Lower leg skin (tissue), 4 donors: ENCODE data around the gene ADNP. TPM values are rescaled to one million over a fixed set of nuclear protein-coding genes. Genes with fewer than 3 reads are reported as not detected.

Experiments used
- DNase-seq, 2 donors: peaks; one replicate each; pipeline ENCODE4 v3.0.0-alpha.2; 2019; ENCODE audit warnings: low spot score in 2 of 2
- H3K4me3 ChIP-seq: fragments of 200-600 bp; sonication (generic); 2 replicates; pipeline ENCODE4 v1.5.1; 2017; ENCODE audit warnings: mild to moderate bottlenecking, low read depth; ENCODE audit not compliant: poor library complexity, severe bottlenecking
- POLR2A ChIP-seq, 2 donors: fragments of 450-650 bp; IDR thresholded peaks; one replicate each; pipeline ENCODE4 v1.6.1; 2016 to 2017; ENCODE audit warnings: antibody characterized with exemption in 2 of 2, mild to moderate bottlenecking in 1 of 2, moderate library complexity in 1 of 2
- WGBS, 2 donors: methylation state at CpG; one replicate each; pipeline ENCODE4 v1.1.5; 2018; 5-methylcytosine and 5-hydroxymethylcytosine counted together
- intact Hi-C: fragments of 100-400 bp; cut with DNase I; formaldehyde crosslinking; loops from one replicate; pipeline ENCODE4 v1.15.0; 2023; ENCODE audit warnings: low total_unique reads
- total RNA-seq, 4 donors: library from RNA; depleted of rRNA; stranded (reverse); fragments of >200 nt; gene quantifications; one replicate each; pipeline ENCODE4 v1.1.0, GENCODE V29; 2016
- TF ChIP-seq, protein P1 (sequence below), 3 donors: fragments of 450-650 bp; IDR thresholded peaks; one replicate each; pipeline ENCODE4 v1.5.1; 2016; ENCODE audit warnings: antibody characterized with exemption in 3 of 3, mild to moderate bottlenecking in 3 of 3, moderate library complexity in 2 of 3

ADNP gene
- total RNA-seq, 4 donors from 2014 or later, result 46.9 to 64.0 (median 53.3) TPM

DNA sequence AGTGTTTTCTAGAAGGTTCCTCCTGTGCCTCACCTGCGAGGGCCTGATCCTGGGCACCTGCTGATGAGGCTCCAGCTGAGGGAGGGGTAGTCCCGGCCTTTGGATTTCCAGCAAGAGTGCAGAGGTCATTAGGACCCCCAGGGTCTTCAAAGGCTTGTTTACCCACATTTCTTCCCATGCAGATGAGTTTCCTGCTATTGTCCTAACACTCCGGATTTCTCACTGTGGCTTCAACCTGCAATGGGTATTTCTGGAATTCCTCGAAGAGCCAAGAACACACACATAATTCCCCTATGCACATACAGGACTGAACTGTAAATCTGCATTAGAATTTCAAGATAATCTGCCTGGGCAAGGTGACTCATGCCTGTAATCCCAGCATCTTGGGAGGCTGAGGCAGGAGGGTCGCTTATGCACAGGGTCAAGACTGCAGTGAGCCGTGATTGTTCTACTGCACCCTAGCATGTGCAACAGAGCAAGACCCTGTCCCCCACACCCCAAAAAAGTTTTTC lies 53.9 kb downstream of the ADNP start:
- no peak overlapping the region for H3K4me3 ChIP-seq
- no peak for TF ChIP-seq POLR2A (IDR thresholded peaks at IDR 0.05)
- TF ChIP-seq, protein P1, sequence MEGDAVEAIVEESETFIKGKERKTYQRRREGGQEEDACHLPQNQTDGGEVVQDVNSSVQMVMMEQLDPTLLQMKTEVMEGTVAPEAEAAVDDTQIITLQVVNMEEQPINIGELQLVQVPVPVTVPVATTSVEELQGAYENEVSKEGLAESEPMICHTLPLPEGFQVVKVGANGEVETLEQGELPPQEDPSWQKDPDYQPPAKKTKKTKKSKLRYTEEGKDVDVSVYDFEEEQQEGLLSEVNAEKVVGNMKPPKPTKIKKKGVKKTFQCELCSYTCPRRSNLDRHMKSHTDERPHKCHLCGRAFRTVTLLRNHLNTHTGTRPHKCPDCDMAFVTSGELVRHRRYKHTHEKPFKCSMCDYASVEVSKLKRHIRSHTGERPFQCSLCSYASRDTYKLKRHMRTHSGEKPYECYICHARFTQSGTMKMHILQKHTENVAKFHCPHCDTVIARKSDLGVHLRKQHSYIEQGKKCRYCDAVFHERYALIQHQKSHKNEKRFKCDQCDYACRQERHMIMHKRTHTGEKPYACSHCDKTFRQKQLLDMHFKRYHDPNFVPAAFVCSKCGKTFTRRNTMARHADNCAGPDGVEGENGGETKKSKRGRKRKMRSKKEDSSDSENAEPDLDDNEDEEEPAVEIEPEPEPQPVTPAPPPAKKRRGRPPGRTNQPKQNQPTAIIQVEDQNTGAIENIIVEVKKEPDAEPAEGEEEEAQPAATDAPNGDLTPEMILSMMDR (IDR thresholded peaks at IDR 0.05), result no peak
- intact Hi-C loops, result no loop called here
- peak in 1 of 2 donors; percentile 23 for DNase-seq
- WGBS, 2 donors, result 82 to 93% methylated on average over 6 of the region's 6 CpGs

DNA sequence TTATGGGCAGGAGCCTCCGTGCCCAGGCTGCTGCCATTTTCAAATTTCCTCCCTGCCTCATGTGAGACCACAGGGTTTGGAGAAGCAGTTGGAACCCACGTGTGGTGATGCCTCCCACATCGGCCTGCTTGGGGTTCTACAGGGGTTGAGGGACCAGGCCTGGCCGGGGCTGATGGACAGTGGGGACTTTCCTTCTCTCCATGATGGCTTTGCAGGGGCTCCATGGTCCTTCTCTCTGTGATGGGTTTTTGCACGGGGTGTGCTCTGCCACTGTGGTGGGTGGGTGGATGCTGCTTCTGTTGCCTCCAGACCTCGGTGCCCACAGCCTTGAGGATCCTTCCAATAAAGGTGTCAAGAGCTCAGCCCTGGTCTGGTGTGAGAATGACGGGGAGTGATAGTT lies 54.4 kb downstream of the ADNP start:
- TF ChIP-seq, protein P1 (IDR thresholded peaks at IDR 0.05), result no peak
- no peak for TF ChIP-seq POLR2A (IDR thresholded peaks at IDR 0.05)
- no peak overlapping the region for H3K4me3 ChIP-seq
- no peak for DNase-seq
- intact Hi-C loops, result loop anchor here (1.0 kb wide), 1 partner anchor 25 kb away; no protein-coding TSS in a partner anchor
- 92 to 95% methylated on average over 7 of the region's 7 CpGs for WGBS, 2 donors

DNA sequence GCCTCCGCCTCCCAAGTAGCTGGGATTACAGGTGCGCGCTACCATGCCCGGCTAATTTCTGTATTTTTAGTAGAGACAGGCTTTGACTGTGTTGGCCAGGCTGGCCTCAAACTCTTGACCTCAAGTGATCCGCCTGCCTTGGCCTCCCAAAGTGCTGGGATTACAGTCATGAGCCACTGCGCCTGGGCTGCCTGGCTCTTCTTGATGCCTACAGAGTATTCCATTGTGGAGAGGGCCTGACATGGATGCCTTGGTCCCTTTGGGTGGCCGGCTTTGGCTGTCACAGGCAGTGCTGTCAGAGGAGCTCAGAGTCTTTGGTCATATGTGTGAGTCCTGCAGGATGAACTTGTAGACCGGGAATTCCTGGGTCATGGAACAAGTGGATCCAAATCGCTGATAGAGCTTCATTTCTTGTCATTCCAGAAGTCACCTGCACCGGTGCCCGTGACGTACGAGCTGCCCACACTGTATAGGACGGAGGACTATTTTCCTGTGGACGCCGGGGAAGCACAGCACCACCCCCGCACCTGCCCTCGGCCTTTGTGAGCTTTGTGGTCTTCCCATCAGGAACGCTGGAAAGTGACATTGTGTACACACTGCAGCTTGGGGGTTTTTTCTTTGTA lies 55.1 kb downstream of the ADNP start:
- TF ChIP-seq, protein P1 (IDR thresholded peaks at IDR 0.05), result no peak
- no peak for TF ChIP-seq POLR2A (IDR thresholded peaks at IDR 0.05)
- 96 to 97% methylated on average over 18 to 19 of the region's 19 CpGs for WGBS, 2 donors
- no peak overlapping the region for H3K4me3 ChIP-seq
- intact Hi-C loops, result loop anchor here (1.0 kb wide), 1 partner anchor 26 kb away; no protein-coding TSS in a partner anchor
- no peak for DNase-seq

DNA sequence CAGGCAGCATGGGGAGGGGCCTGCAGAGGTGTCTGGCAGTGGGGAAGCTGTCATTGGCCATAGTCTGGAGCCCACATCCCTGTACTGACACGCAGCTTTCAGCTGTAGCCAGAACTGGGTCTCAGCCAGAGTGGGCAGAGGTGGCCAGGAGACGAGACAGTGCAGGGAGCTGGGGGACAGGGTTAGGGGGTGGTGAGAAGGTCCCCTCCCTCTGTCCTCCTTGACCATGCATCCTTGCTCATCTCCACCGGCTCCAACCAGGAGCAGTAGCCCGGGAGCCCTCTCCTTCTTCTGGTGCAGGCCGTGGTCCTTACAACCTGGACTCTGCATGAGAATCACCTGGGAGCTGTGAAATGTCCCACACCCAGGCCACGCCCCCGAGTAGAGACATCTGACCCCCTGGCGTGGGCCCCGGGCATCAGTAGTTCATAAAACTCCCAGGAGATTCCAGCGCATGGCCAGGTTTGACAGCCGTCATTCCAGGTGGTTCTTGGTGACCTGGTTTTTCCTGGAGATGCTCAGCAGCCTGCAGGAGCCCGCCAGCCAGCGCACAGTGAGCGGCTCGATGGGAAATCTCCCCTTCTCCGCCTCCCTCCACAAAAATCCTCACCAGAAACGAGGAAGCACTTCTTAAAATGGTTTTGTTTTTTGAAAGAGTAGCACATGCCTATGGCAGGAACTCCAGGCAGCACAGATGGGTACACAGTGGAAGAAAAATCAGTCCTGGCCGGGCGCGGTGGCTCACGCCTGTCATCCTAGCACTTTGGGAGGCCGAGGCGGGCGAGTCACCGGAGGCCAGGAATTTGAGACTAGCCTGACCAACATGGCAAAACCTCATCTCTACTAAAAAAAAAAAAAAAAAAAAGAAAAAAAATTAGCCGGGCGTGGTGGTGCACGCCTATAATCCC lies 56.2 kb downstream of the ADNP start:
- TF ChIP-seq, protein P1 (IDR thresholded peaks at IDR 0.05), result no peak
- TF ChIP-seq POLR2A (IDR thresholded peaks at IDR 0.05), result no peak
- H3K4me3 ChIP-seq, result no peak overlapping the region
- intact Hi-C loops, result no loop called here
- DNase-seq, result no peak
- WGBS, 2 donors, result 86 to 91% methylated on average over 26 to 28 of the region's 28 CpGs

DNA sequence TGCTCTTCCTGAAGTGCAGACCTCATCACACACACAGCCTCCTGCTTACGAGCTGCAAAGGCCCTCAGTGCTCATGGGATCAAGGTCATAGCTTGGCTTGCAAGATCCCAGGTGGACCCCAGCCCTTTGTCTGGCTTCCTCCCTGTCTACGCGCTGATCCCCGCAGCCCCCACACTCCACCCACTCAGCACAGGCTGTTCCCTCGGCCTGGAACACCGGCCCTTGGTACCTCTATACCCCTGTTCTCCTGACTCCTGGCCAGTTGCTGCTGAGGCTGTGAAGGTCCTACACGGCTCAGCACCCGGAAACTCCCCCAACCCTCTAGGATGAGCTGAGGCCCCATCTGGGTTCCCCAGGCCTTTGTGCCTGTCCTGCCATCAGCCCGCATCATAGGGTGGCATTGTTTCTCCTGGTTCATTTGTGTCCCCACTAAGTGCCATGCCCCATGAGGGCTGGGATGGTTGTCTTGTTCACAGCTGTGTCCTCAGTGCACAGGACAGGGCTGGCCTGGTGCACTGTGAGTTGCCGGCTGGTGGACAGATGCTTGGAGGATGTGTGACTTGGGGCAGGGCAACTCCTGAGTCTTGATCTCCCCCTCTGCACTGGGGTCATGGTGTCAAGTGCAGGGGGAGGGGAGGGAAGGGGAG lies 57.0 kb downstream of the ADNP start:
- 94 to 97% methylated on average over 9 to 10 of the region's 10 CpGs for WGBS, 2 donors
- TF ChIP-seq POLR2A (IDR thresholded peaks at IDR 0.05), result no peak
- intact Hi-C loops, result no loop called here
- H3K4me3 ChIP-seq, result no peak overlapping the region
- no peak for DNase-seq

DNA sequence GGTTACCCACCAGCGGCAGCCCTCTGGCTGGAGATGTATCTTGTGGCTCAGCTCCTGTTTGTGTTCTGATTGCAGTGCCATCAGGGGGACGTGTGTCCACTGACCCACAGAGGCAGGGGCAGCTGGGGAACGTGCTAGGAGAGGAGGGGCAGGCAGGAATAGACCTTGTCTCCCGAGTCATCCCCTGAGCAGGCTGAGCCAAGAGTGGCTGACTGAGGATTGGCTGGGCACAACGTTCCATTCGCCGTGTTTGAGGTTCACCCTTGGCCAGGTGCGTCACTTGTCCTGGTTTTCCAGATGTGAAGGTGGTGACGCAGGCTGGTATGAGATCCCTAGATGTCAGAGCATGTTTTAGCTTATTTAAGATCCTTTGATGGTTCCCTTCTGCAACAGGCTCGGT lies 57.7 kb downstream of the ADNP start:
- 89 to 91% methylated on average over 10 of the region's 10 CpGs for WGBS, 2 donors
- TF ChIP-seq, protein P1 (IDR thresholded peaks at IDR 0.05), result no peak
- no peak for TF ChIP-seq POLR2A (IDR thresholded peaks at IDR 0.05)
- no peak for DNase-seq
- intact Hi-C loops, result no loop called here
- H3K4me3 ChIP-seq, result no peak overlapping the region
